HFFc6 (cell line): ENCODE measurements around the gene MITF. TPM values are rescaled to one million over a fixed set of nuclear protein-coding genes. Genes with fewer than 3 reads are reported as not detected.

Source experiments
- DNase-seq: peaks from one replicate; pipeline ENCODE4 v3.0.0-alpha.2; 2018
- H3K27ac Mint-ChIP-seq: 2 replicates; pipeline ENCODE4 v1.8.0; 2020; ENCODE audit warnings: mild to moderate bottlenecking, mixed read lengths
- H3K27me3 Mint-ChIP-seq: 2 replicates; pipeline ENCODE4 v1.8.0; 2021; ENCODE audit warnings: mild to moderate bottlenecking, moderate library complexity, mixed read lengths; ENCODE audit not compliant: insufficient read depth
- H3K36me3 Mint-ChIP-seq: 2 replicates; pipeline ENCODE4 v1.8.0; 2021; ENCODE audit warnings: low read depth, mixed read lengths
- H3K4me1 Mint-ChIP-seq: 2 replicates; pipeline ENCODE4 v1.8.0; 2020; ENCODE audit warnings: low read depth, mixed read lengths
- H3K4me3 Mint-ChIP-seq: 2 replicates; pipeline ENCODE4 v1.8.0; 2020; ENCODE audit warnings: mild to moderate bottlenecking, moderate library complexity, mixed read lengths
- H3K9me3 Mint-ChIP-seq: 2 replicates; pipeline ENCODE4 v1.8.0; 2020; ENCODE audit warnings: mild to moderate bottlenecking, mixed read lengths
- long read RNA-seq: library from polyadenylated mRNA; unstranded; transcript quantifications from one replicate; pipeline ENCODE4 v2.0.0, GENCODE V29; 2019
- total RNA-seq, 6 experiments: library from RNA; stranded (reverse); fragmentation: NEBNext Ultra II Directional; extraction: Animal tissue kit (Norgen Biotek cat#: 25700); gene quantifications; 2 replicates in 1 of 6; 3 replicates in 5 of 6; pipeline ENCODE4 v1.2.3, GENCODE V29; 2021
- TF ChIP-seq, protein P1 (sequence below): fragments of 200-600 bp; sonication (generic); IDR thresholded peaks from 2 replicates; pipeline ENCODE4 v1.5.0; 2021; ENCODE audit warnings: antibody characterized with exemption, mild to moderate bottlenecking

The MITF gene, protein sequence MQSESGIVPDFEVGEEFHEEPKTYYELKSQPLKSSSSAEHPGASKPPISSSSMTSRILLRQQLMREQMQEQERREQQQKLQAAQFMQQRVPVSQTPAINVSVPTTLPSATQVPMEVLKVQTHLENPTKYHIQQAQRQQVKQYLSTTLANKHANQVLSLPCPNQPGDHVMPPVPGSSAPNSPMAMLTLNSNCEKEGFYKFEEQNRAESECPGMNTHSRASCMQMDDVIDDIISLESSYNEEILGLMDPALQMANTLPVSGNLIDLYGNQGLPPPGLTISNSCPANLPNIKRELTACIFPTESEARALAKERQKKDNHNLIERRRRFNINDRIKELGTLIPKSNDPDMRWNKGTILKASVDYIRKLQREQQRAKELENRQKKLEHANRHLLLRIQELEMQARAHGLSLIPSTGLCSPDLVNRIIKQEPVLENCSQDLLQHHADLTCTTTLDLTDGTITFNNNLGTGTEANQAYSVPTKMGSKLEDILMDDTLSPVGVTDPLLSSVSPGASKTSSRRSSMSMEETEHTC
- total RNA-seq = 10 to 100 TPM; 23.3 to 38.2 (median 25.7) TPM
- long read RNA-seq, full-length matches to known transcripts = 25 of 71 reads
- long read RNA-seq, partial matches to known transcripts = 11 of 71 reads
- long read RNA-seq, other reads (novel, unspliced or antisense) = 35 of 71 reads

DNA sequence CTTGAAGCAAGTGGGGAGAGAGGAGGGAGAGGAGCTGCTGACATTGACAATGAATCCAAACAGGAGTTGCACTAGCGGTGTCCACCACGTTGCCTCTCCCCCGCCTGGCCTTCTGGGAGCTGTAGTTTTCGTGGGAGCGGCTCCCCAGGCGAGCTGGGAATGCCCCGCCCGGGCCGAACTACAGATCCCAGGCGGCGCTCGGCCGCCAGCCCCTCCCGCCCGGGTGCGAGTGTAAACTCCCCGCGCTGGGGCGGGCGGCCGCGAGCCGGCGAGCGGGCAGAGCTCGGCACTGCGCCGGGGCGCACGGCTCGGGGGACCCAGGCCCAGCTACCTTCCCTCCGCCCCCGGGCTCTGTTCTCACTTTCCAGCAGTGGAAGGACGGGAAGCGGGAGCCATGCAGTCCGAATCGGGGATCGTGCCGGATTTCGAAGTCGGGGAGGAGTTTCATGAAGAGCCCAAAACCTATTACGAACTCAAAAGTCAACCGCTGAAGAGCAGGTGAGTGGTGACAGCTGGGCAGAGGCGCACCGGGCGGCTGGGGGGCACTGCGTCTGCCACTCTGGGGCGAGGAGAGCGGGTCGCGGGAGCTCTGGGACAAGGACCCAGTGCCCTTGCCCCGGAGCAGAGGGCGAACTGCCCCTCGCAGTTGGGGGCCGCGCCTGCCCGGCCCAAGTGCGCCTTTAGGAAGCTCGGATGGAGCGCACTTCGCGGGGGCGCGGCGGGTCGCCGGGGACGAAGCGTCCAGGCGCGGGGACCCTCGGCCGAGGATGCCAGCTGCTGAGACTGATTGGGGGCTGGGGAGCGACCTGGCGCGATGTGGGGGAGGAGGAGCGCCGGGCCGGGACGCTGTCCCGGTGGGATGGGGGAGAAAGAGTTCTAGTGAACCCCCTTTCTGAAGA lies at the start of gene MITF:
Gene MITF, plus strand, starts transcription at position 261 of the 899 bp plus-strand sequence. Its CDS starts 134 bp downstream, at position 395.
- H3K4me1 Mint-ChIP-seq = peaks cover 56% of the 10 kb centered on the region
- peaks cover 4% of the 10 kb centered on the region for H3K27me3 Mint-ChIP-seq
- peak within 1 kb of the TSS; percentile 96 for H3K4me3 Mint-ChIP-seq
- TF ChIP-seq, protein P1, sequence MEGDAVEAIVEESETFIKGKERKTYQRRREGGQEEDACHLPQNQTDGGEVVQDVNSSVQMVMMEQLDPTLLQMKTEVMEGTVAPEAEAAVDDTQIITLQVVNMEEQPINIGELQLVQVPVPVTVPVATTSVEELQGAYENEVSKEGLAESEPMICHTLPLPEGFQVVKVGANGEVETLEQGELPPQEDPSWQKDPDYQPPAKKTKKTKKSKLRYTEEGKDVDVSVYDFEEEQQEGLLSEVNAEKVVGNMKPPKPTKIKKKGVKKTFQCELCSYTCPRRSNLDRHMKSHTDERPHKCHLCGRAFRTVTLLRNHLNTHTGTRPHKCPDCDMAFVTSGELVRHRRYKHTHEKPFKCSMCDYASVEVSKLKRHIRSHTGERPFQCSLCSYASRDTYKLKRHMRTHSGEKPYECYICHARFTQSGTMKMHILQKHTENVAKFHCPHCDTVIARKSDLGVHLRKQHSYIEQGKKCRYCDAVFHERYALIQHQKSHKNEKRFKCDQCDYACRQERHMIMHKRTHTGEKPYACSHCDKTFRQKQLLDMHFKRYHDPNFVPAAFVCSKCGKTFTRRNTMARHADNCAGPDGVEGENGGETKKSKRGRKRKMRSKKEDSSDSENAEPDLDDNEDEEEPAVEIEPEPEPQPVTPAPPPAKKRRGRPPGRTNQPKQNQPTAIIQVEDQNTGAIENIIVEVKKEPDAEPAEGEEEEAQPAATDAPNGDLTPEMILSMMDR = peak; percentile 11; the same call in 1 of the 2 replicates
- peak; percentile 87 for DNase-seq
- H3K27ac Mint-ChIP-seq = peak within 1 kb of the TSS; percentile 56
- no peaks in the 10 kb centered on the region for H3K9me3 Mint-ChIP-seq
- no peaks in the 10 kb centered on the region for H3K36me3 Mint-ChIP-seq

DNA sequence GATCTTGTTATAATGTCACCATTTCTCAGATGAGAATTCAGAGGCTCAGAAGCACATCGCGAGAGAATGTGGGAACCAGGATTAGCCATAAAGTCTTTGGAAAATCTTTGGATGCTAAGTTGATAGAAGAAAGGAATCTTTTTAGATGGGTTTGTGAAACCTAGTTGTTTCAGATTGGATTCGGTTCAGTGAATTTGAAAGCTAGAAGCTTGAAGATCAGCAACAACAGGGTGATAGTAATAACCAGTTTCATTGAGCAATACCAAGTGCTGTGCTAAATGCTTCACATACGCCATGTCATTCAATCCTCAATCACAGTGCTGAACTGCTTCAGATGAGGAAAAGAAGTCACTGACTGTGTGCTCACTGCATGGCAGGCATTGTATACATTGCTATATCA lies 47.4 kb upstream of the MITF start:
- no peak overlapping the region for H3K4me3 Mint-ChIP-seq
- H3K36me3 Mint-ChIP-seq = no peaks in the 10 kb centered on the region
- TF ChIP-seq, protein P1 = no peak
- no peak for DNase-seq
- peaks cover 31% of the 10 kb centered on the region for H3K4me1 Mint-ChIP-seq
- no peaks in the 10 kb centered on the region for H3K27me3 Mint-ChIP-seq
- no peak overlapping the region for H3K27ac Mint-ChIP-seq
- H3K9me3 Mint-ChIP-seq = no peaks in the 10 kb centered on the region

DNA sequence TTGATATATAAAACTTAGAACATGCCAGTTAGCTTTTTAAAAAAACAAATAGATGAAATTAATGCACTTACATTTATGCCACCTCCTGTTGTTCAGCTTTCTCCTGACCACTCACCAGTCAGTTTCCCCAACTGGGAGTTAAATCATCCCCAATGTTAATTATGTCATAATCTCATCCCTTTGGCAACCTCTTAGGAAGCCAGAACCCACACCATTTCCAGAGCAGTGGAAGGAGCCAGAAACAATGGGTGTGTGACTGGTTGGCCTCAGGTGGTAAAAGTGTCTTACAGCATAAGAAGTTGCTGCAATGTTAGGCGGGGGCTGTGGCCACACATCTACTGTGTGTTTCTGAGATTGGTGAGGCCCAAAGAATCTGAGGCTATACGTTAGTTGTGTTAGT lies 46.5 kb upstream of the MITF start:
- H3K27me3 Mint-ChIP-seq = no peaks in the 10 kb centered on the region

DNA sequence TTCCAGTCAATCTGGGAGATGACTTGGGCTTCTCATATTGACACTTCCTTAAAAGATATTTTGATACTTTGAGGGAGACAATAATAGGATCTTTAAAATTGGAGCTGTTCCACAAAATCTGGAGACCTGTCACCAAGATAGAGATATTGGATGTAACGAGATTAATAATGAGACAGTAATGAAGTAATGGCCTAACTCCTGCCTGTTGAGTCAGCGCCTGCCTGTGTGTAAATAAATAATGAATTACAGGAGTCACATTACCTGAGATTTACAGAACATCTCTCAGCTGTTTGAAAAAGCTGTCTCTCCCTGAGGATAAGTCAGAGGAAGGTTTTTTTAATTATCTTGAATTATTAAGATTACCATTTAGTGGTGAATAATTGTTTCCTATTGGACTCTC lies 43.8 kb upstream of the MITF start:
- TF ChIP-seq, protein P1 = no peak
- Mint-ChIP-seq H3K27me3 (peaks cover 4% of the 10 kb centered on the region; the same call in 1 of the 2 replicates), H3K36me3 (no peaks in the 10 kb centered on the region; the same call in 1 of the 2 replicates), H3K4me3 (no peak overlapping the region), H3K27ac (no peak overlapping the region), H3K4me1 (peaks cover 37% of the 10 kb centered on the region), H3K9me3 (no peaks in the 10 kb centered on the region)
- no peak for DNase-seq

More for the DNA sequence above, 46.5 kb upstream of the MITF start:
- no peaks in the 10 kb centered on the region for H3K9me3 Mint-ChIP-seq
- TF ChIP-seq, protein P1 = no peak
- peaks cover 24% of the 10 kb centered on the region for H3K4me1 Mint-ChIP-seq
- H3K36me3 Mint-ChIP-seq = no peaks in the 10 kb centered on the region
- H3K4me3 Mint-ChIP-seq = no peak overlapping the region
- no peak overlapping the region for H3K27ac Mint-ChIP-seq
- DNase-seq = no peak

DNA sequence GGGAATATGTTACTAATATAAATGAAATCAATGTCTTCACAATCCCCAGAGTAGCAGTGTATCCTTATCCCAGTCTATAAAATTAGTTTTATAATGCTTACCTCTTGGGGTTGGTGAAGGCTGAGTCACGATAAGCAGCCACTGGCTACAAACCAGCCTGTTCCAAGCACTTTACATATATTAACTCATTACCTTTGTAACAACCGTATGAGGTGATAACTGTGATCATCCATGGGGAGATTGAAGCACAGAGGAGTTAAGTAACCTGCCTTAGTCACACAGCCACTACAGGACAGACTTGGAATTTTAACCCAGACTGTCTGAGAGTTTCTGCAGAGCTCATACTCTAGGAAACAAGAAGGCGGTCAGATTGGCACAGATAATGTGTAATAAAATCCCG lies 43.3 kb upstream of the MITF start:
- H3K27ac Mint-ChIP-seq = no peak overlapping the region

More for the DNA sequence above, 43.3 kb upstream of the MITF start:
- peaks cover 32% of the 10 kb centered on the region for H3K4me1 Mint-ChIP-seq
- no peak for DNase-seq
- H3K27me3 Mint-ChIP-seq = peaks cover 4% of the 10 kb centered on the region; the same call in 1 of the 2 replicates
- H3K36me3 Mint-ChIP-seq = no peaks in the 10 kb centered on the region; the same call in 1 of the 2 replicates
- H3K9me3 Mint-ChIP-seq = 0 out of 2 replicates have a peak, but pooled peaks cover 5% of the 10 kb centered on the region
- no peak overlapping the region for H3K4me3 Mint-ChIP-seq
- TF ChIP-seq, protein P1 = no peak
